K562 (cell line): ENCODE data around the gene MPG. TPM values are rescaled to one million over a fixed set of nuclear protein-coding genes. Genes with fewer than 3 reads are reported as not detected.
A peak's percentile ranks its signal among the peaks of the same experiment; 100 is the strongest.

Experiments
- DPF2 ChIP-seq: fragments of 450-650 bp; IDR thresholded peaks from 2 replicates; pipeline ENCODE4 v1.6.1; 2016
- E2F3 ChIP-seq: fragments of 250-450 bp; sonication (Bioruptor Pico); IDR thresholded peaks from 2 replicates; pipeline ENCODE4 v1.4.0; 2020; ENCODE audit warnings: mild to moderate bottlenecking
- EP400 ChIP-seq: fragments of 450-650 bp; IDR thresholded peaks from 2 replicates; pipeline ENCODE4 v1.6.1; 2017; ENCODE audit warnings: antibody characterized with exemption, mild to moderate bottlenecking, moderate library complexity
- FOXP4 ChIP-seq: sonication (generic); formaldehyde crosslinking; IDR thresholded peaks from 2 replicates; pipeline ENCODE4 v1.8.0; 2022; ENCODE audit warnings: mild to moderate bottlenecking, missing genetic modification reagents, borderline replicate concordance
- KAT2B ChIP-seq: IDR thresholded peaks from one replicate; pipeline ENCODE4 v1.6.1; 2012; ENCODE audit warnings: low read depth, mild to moderate bottlenecking, control low read depth, inconsistent platforms, low read length, moderate library complexity
- L3MBTL2 ChIP-seq: fragments of 450-650 bp; IDR thresholded peaks from 2 replicates; pipeline ENCODE4 v1.6.1; 2016; ENCODE audit warnings: mild to moderate bottlenecking, moderate library complexity
- RERE ChIP-seq: sonication (generic); formaldehyde crosslinking; IDR thresholded peaks from 2 replicates; pipeline ENCODE4 v1.8.0; 2023; ENCODE audit warnings: missing genetic modification reagents, mild to moderate bottlenecking, borderline replicate concordance
- REST ChIP-seq, 2 experiments: fragments of 450-650 bp; formaldehyde crosslinking in 1 of 2; IDR thresholded peaks; 2 replicates each; pipeline versions ENCODE4 v1.4.0 to v1.6.1; 2014 to 2020; ENCODE audit warnings: mild to moderate bottlenecking in 2 of 2, borderline replicate concordance in 1 of 2, low read depth in 1 of 2
- ZNF274 ChIP-seq: IDR thresholded peaks from 2 replicates; pipeline ENCODE4 v1.6.1; 2011; ENCODE audit warnings: low read depth, mild to moderate bottlenecking, low read length, moderate library complexity, borderline replicate concordance
- ZNF583 ChIP-seq: fragments of 250-450 bp; sonication (Bioruptor Pico); IDR thresholded peaks from 2 replicates; pipeline ENCODE4 v1.4.0; 2020
- polyA plus RNA-seq, 8 experiments: library from polyadenylated mRNA; depleted of rRNA in 4 of 8; stranded (reverse) in 5 of 8; unstranded in 3 of 8; fragments of >200 nt; fragmentation: Nextera tagmentation in 2 of 8; fragmentation: Illumina TruSeq in 1 of 8; extraction: Ambion mirVana in 2 of 8; extraction: Trizol in 1 of 8; gene quantifications; 2 replicates each; pipeline versions ENCODE4 v1.2.1 to v1.2.3, GENCODE V29; 2011 to 2014; ENCODE audit warnings: inconsistent platforms in 1 of 8, missing spikeins in 1 of 8
- total RNA-seq, 7 experiments: library from RNA; depleted of rRNA in 6 of 7; stranded (reverse); fragments of >200 nt in 6 of 7; fragmentation: Illumina TruSeq in 2 of 7; extraction: Trizol in 2 of 7; gene quantifications; 2 replicates each; pipeline versions ENCODE4 v1.2.1 to v1.2.3, GENCODE V29; 2011 to 2021; ENCODE audit warnings: low replicate concordance in 1 of 7

The MPG gene
- total and polyA plus RNA-seq, 9 of the 15 experiments (the other 6 are each of a cell fraction or from before 2014, with no cell fraction given), result 0.42 to 226 (median 36.2) TPM

- TF ChIP-seq REST (IDR thresholded peaks at IDR 0.05; ENCODE audit: borderline replicate concordance) (peak; percentile 79), REST (CRISPR knock-in tag; IDR thresholded peaks at IDR 0.05; ENCODE audit: low read depth) (no peak), DPF2 (peak; percentile 31; the same call in 1 of the 2 replicates), RERE (no peak), EP400 (no peak), L3MBTL2 (0 out of 2 replicates have a peak, but pooled peaks have one; percentile 16), ZNF583 (CRISPR knock-in tag) (0 out of 2 replicates have a peak, but pooled peaks have one; percentile 42), E2F3 (CRISPR knock-in tag) (peak; percentile 19; the same call in 1 of the 2 replicates), FOXP4 (CRISPR knock-in tag) (no peak), KAT2B (no peak), ZNF274 (no peak)
These were observed 5.2 kb upstream of the MPG start, which contains the start of gene RHBDF1 (continued) for GRCh38 chr16:72561-73548.
